Smooth muscle cell (in vitro differentiated cells): ENCODE data around the gene CD36. TPM values are rescaled to one million over a fixed set of nuclear protein-coding genes. Genes with fewer than 3 reads are reported as not detected.

Experiments
- DNase-seq: peaks from one replicate; lab custom pipeline; 2025; ENCODE audit not compliant: unreplicated experiment; lab: John Stamatoyannopoulos, UW
- H2AFZ ChIP-seq: fragments of 200-600 bp; sonication (generic); 2 replicates; pipeline ENCODE4 v1.6.0; 2016; ENCODE audit warnings: antibody characterized with exemption, low read depth, mild to moderate bottlenecking
- H3F3A ChIP-seq: fragments of 200-600 bp; sonication (generic); 2 replicates; pipeline ENCODE4 v1.6.0; 2017; ENCODE audit warnings: antibody characterized with exemption, low read depth
- H3K27ac ChIP-seq: fragments of 200-600 bp; sonication (generic); 2 replicates; pipeline ENCODE4 v1.5.1; 2016; ENCODE audit warnings: low read depth, mild to moderate bottlenecking
- H3K27me3 ChIP-seq: fragments of 200-600 bp; sonication (generic); 2 replicates; pipeline ENCODE4 v1.6.1; 2016; ENCODE audit warnings: low read depth, mild to moderate bottlenecking
- H3K36me3 ChIP-seq: fragments of 200-600 bp; sonication (generic); 2 replicates; pipeline ENCODE4 v1.5.1; 2016; ENCODE audit warnings: low read depth
- H3K4me1 ChIP-seq: fragments of 200-600 bp; sonication (generic); 2 replicates; pipeline ENCODE4 v1.5.1; 2016; ENCODE audit warnings: low read depth
- H3K4me2 ChIP-seq: fragments of 200-600 bp; sonication (generic); 2 replicates; pipeline ENCODE4 v1.6.0; 2016; ENCODE audit warnings: mild to moderate bottlenecking
- H3K4me3 ChIP-seq: fragments of 200-600 bp; sonication (generic); 2 replicates; pipeline ENCODE4 v1.5.1; 2016; ENCODE audit warnings: mild to moderate bottlenecking
- H3K79me2 ChIP-seq: fragments of 200-600 bp; sonication (generic); 2 replicates; pipeline ENCODE4 v1.6.0; 2016; ENCODE audit warnings: low read depth, mild to moderate bottlenecking
- H3K9ac ChIP-seq: fragments of 200-600 bp; sonication (generic); 2 replicates; pipeline ENCODE4 v1.6.0; 2016; ENCODE audit warnings: low read depth
- H3K9me3 ChIP-seq: fragments of 200-600 bp; sonication (generic); replicated peaks from 2 replicates; pipeline ENCODE4 v1.5.1; 2016; ENCODE audit warnings: low read depth
- H4K20me1 ChIP-seq: fragments of 200-600 bp; sonication (generic); 2 replicates; pipeline ENCODE4 v1.6.0; 2016; ENCODE audit warnings: low read depth
- CTCF ChIP-seq: fragments of 200-600 bp; sonication (generic); IDR thresholded peaks from 2 replicates; pipeline ENCODE4 v1.5.1; 2017; ENCODE audit warnings: borderline replicate concordance, mild to moderate bottlenecking, antibody characterized with exemption; ENCODE audit not compliant: insufficient read depth, poor library complexity, severe bottlenecking
- WGBS: methylation state at CpG from one replicate; pipeline ENCODE4 v1.1.7; 2016; ENCODE audit warnings: low lambda C conversion rate; 5-methylcytosine and 5-hydroxymethylcytosine counted together
- polyA plus RNA-seq: library from polyadenylated mRNA; unstranded; fragments of >200 nt; fragmentation: Nextera tagmentation; extraction: Ambion mirVana; gene quantifications from 2 replicates; pipeline ENCODE4 v1.2.1, GENCODE V29; 2016
- total RNA-seq: library from RNA; depleted of rRNA; stranded (reverse); fragments of >200 nt; gene quantifications from 2 replicates; pipeline ENCODE4 v1.2.3, GENCODE V29; 2014

CD36 gene
- total and polyA plus RNA-seq, 2 experiments from 2014 or later = 0.64 to 2.8 TPM

GRCh38 chr7:80646083-80646865 is 7.8 kb downstream of the CD36 start:
- no peaks in the 10 kb centered on the region for H4K20me1 ChIP-seq
- H3K27me3 ChIP-seq = no peaks in the 10 kb centered on the region
- H3K79me2 ChIP-seq = no peaks in the 10 kb centered on the region
- WGBS = 86% methylated on average over 9 of the region's 9 CpGs
- H3K36me3 ChIP-seq = no peaks in the 10 kb centered on the region
- no peak overlapping the region for H3K9ac ChIP-seq
- no peak overlapping the region for H3K27ac ChIP-seq
- no peaks in the 10 kb centered on the region for H3K4me1 ChIP-seq
- no peak for DNase-seq
- H2AFZ ChIP-seq = no peak overlapping the region
- H3K4me3 ChIP-seq = no peak overlapping the region
- no peak for TF ChIP-seq CTCF
- no peaks in the 10 kb centered on the region for H3F3A ChIP-seq
- H3K9me3 ChIP-seq = no peaks in the 10 kb centered on the region
- no peak overlapping the region for H3K4me2 ChIP-seq

- H2AFZ ChIP-seq = no peak overlapping the region
- 68% methylated on average over 3 of the region's 3 CpGs for WGBS
- TF ChIP-seq CTCF = no peak
Measured at GRCh38 chr7:80647436-80647835, 9.0 kb downstream of the CD36 start.

GRCh38 chr7:80648031-80648600 is 9.7 kb downstream of the CD36 start:
- H3K4me1 ChIP-seq = no peaks in the 10 kb centered on the region
- no peaks in the 10 kb centered on the region for H3F3A ChIP-seq
- H3K27me3 ChIP-seq = no peaks in the 10 kb centered on the region
- no peaks in the 10 kb centered on the region for H3K9me3 ChIP-seq
- H3K9ac ChIP-seq = no peak overlapping the region
- H2AFZ ChIP-seq = no peak overlapping the region
- TF ChIP-seq CTCF = no peak
- H3K4me2 ChIP-seq = no peak overlapping the region
- WGBS = 86% methylated on average over 2 of the region's 2 CpGs
- H3K79me2 ChIP-seq = no peaks in the 10 kb centered on the region
- H3K27ac ChIP-seq = no peak overlapping the region
- no peaks in the 10 kb centered on the region for H4K20me1 ChIP-seq
- no peaks in the 10 kb centered on the region for H3K36me3 ChIP-seq
- no peak overlapping the region for H3K4me3 ChIP-seq
- DNase-seq = no peak

More at GRCh38 chr7:80647436-80647835, 9.0 kb downstream of the CD36 start:
- H3K4me3 ChIP-seq = no peak overlapping the region
- no peaks in the 10 kb centered on the region for H3K27me3 ChIP-seq
- no peak overlapping the region for H3K9ac ChIP-seq
- H3K27ac ChIP-seq = no peak overlapping the region
- H3K4me2 ChIP-seq = no peak overlapping the region
- no peaks in the 10 kb centered on the region for H3K4me1 ChIP-seq
- no peak for DNase-seq
- no peaks in the 10 kb centered on the region for H3F3A ChIP-seq
- no peaks in the 10 kb centered on the region for H3K9me3 ChIP-seq
- H4K20me1 ChIP-seq = no peaks in the 10 kb centered on the region
- no peaks in the 10 kb centered on the region for H3K36me3 ChIP-seq
- no peaks in the 10 kb centered on the region for H3K79me2 ChIP-seq
